K562 (cell line): ENCODE data around the gene LRRC4B. TPM values are rescaled to one million over a fixed set of nuclear protein-coding genes. Genes with fewer than 3 reads are reported as not detected.
A peak's percentile ranks its signal among the peaks of the same experiment; 100 is the strongest.

Source experiments
- BRD4 ChIP-seq: fragments of 200-600 bp; sonication (generic); IDR thresholded peaks from 2 replicates; pipeline ENCODE4 v1.6.1; 2017; ENCODE audit warnings: inconsistent platforms
- C11orf30 ChIP-seq: fragments of 450-650 bp; IDR thresholded peaks from 2 replicates; pipeline ENCODE4 v1.6.1; 2016; ENCODE audit warnings: low read depth, mild to moderate bottlenecking
- CREB3L1 ChIP-seq: fragments of 450-650 bp; IDR thresholded peaks from 2 replicates; pipeline ENCODE4 v1.6.1; 2014; ENCODE audit warnings: low read depth, mild to moderate bottlenecking, moderate library complexity, borderline replicate concordance
- FOSL1 ChIP-seq: fragments of 200-800 bp; sonication (Bioruptor generic); conservative IDR thresholded peaks from 2 replicates; pipeline ENCODE4 v1.6.1; 2016; ENCODE audit warnings: missing genetic modification characterization, missing compliant biosample characterization
- GABPA ChIP-seq: fragments of 200-800 bp; sonication (Bioruptor generic); conservative IDR thresholded peaks from 2 replicates; pipeline ENCODE4 v1.6.1; 2016; ENCODE audit warnings: low read depth, missing genetic modification characterization, missing compliant biosample characterization
- JUN ChIP-seq, 2 experiments: sonication (generic) in 1 of 2; formaldehyde crosslinking in 1 of 2; IDR thresholded peaks; 2 replicates each; pipeline versions ENCODE4 v1.6.1 to v1.8.0; 2012 to 2022; ENCODE audit warnings: borderline replicate concordance in 2 of 2, mild to moderate bottlenecking in 2 of 2, improper control_type of control experiment in 1 of 2, low read depth in 1 of 2, low read length in 1 of 2, missing genetic modification reagents in 1 of 2
- KDM4B ChIP-seq, 2 experiments: fragments of 450-650 bp in 1 of 2; sonication (generic) in 1 of 2; IDR thresholded peaks; 2 replicates each; pipeline ENCODE4 v1.6.1; 2016 to 2017; ENCODE audit warnings: borderline replicate concordance in 2 of 2, antibody characterized with exemption in 1 of 2, low read depth in 1 of 2, mild to moderate bottlenecking in 1 of 2
- NCOA2 ChIP-seq, 2 experiments: fragments of 450-650 bp; IDR thresholded peaks; 2 replicates each; pipeline ENCODE4 v1.6.1; 2018; ENCODE audit warnings: mild to moderate bottlenecking in 2 of 2, moderate library complexity in 1 of 2; ENCODE audit not compliant: partially characterized antibody in 2 of 2
- NFE2 ChIP-seq: IDR thresholded peaks from 2 replicates; pipeline ENCODE4 v1.6.1; 2014; ENCODE audit warnings: antibody characterized with exemption, low read depth
- SIN3A ChIP-seq, 2 experiments: fragments of 150-350 bp in 1 of 2; IDR thresholded peaks; 2 replicates each; pipeline ENCODE4 v1.6.1; 2011 to 2016; ENCODE audit warnings: borderline replicate concordance in 2 of 2, low read depth in 2 of 2, low read length in 2 of 2, mild to moderate bottlenecking in 2 of 2, moderate library complexity in 2 of 2; ENCODE audit not compliant: control insufficient read depth in 1 of 2
- SIN3B ChIP-seq: fragments of 450-650 bp; IDR thresholded peaks from 2 replicates; pipeline ENCODE4 v1.6.1; 2017; ENCODE audit warnings: low read depth, mild to moderate bottlenecking, moderate library complexity
- SUPT5H ChIP-seq: fragments of 450-650 bp; IDR thresholded peaks from 2 replicates; pipeline ENCODE4 v1.6.1; 2016
- TAF1 ChIP-seq: IDR thresholded peaks from 2 replicates; pipeline ENCODE4 v1.6.1; 2011; ENCODE audit warnings: mild to moderate bottlenecking, low read length, moderate library complexity; ENCODE audit not compliant: insufficient read depth, control insufficient read depth, severe bottlenecking; ENCODE audit errors: extremely low read depth
- YY1 ChIP-seq, 3 experiments: IDR thresholded peaks; 2 replicates each; pipeline ENCODE4 v1.6.1; 2011; ENCODE audit warnings: low read length in 2 of 3, mild to moderate bottlenecking in 2 of 3, moderate library complexity in 2 of 3, borderline replicate concordance in 1 of 3, control low read depth in 1 of 3, low read depth in 1 of 3; ENCODE audit not compliant: insufficient read depth in 3 of 3, insufficient replicate concordance in 2 of 3, control insufficient read depth in 1 of 3, insufficient read length in 1 of 3; ENCODE audit errors: extremely low read depth in 1 of 3
- ZEB2 ChIP-seq: fragments of 450-650 bp; IDR thresholded peaks from 2 replicates; pipeline ENCODE4 v1.6.1; 2016
- polyA plus RNA-seq, 8 experiments: library from polyadenylated mRNA; depleted of rRNA in 4 of 8; stranded (reverse) in 5 of 8; unstranded in 3 of 8; fragments of >200 nt; fragmentation: Nextera tagmentation in 2 of 8; fragmentation: Illumina TruSeq in 1 of 8; extraction: Ambion mirVana in 2 of 8; extraction: Trizol in 1 of 8; gene quantifications; 2 replicates each; pipeline versions ENCODE4 v1.2.1 to v1.2.3, GENCODE V29; 2011 to 2014; ENCODE audit warnings: inconsistent platforms in 1 of 8, missing spikeins in 1 of 8
- total RNA-seq, 7 experiments: library from RNA; depleted of rRNA in 6 of 7; stranded (reverse); fragments of >200 nt in 6 of 7; fragmentation: Illumina TruSeq in 2 of 7; extraction: Trizol in 2 of 7; gene quantifications; 2 replicates each; pipeline versions ENCODE4 v1.2.1 to v1.2.3, GENCODE V29; 2011 to 2021; ENCODE audit warnings: low replicate concordance in 1 of 7
- TF ChIP-seq, protein P1 (sequence below): sonication (generic); formaldehyde crosslinking; IDR thresholded peaks from 2 replicates; pipeline ENCODE4 v1.8.0; 2023; ENCODE audit warnings: mild to moderate bottlenecking, missing genetic modification reagents
- TF ChIP-seq, protein P2 (sequence below): fragments of 450-650 bp; IDR thresholded peaks from 2 replicates; pipeline ENCODE4 v1.6.1; 2016; ENCODE audit warnings: borderline replicate concordance

Gene LRRC4B
- total and polyA plus RNA-seq, 9 of the 15 experiments (the other 6 are each of a cell fraction or from before 2014, with no cell fraction given) = 0.18 to 9.6 (median 2.9) TPM; not detected in 2

- TF ChIP-seq SIN3A (IDR thresholded peaks at IDR 0.05; ENCODE audit: borderline replicate concordance in 2 of 2, control insufficient read depth in 1 of 2, low read depth in 2 of 2, low read length in 2 of 2) = peak in 1 of 2 experiments; percentile 82; a peak in 1 of 4 replicates
- peak; percentile 59 for TF ChIP-seq C11orf30
- peak; percentile 35; the same call in 1 of the 2 replicates for TF ChIP-seq SIN3B
- no peak; the same call in 1 of the 2 replicates for TF ChIP-seq FOSL1 (tag)
- peak; percentile 65 for TF ChIP-seq TAF1
- peak; percentile 79 for TF ChIP-seq JUN (IDR thresholded peaks at IDR 0.05; ENCODE audit: borderline replicate concordance, low read depth, low read length)
- peak; percentile 68; the same call in 1 of the 2 replicates for TF ChIP-seq JUN (CRISPR knock-in tag; IDR thresholded peaks at IDR 0.05; ENCODE audit: borderline replicate concordance)
- peak; percentile 60 to 88 (median 87) for TF ChIP-seq YY1 (IDR thresholded peaks at IDR 0.05; ENCODE audit: borderline replicate concordance in 1 of 3, control insufficient read depth in 1 of 3, extremely low read depth in 1 of 3, insufficient read depth in 3 of 3, insufficient read length in 1 of 3, insufficient replicate concordance in 2 of 3, low read depth in 1 of 3, low read length in 2 of 3)
- peak; percentile 45; the same call in 1 of the 2 replicates for TF ChIP-seq NFE2
- TF ChIP-seq KDM4B (IDR thresholded peaks at IDR 0.05; ENCODE audit: borderline replicate concordance in 2 of 2, low read depth in 1 of 2) = peak in 1 of 2 experiments; percentile 85; a peak in 1 of 4 replicates
- TF ChIP-seq SUPT5H = peak; percentile 93
- TF ChIP-seq, protein P1, sequence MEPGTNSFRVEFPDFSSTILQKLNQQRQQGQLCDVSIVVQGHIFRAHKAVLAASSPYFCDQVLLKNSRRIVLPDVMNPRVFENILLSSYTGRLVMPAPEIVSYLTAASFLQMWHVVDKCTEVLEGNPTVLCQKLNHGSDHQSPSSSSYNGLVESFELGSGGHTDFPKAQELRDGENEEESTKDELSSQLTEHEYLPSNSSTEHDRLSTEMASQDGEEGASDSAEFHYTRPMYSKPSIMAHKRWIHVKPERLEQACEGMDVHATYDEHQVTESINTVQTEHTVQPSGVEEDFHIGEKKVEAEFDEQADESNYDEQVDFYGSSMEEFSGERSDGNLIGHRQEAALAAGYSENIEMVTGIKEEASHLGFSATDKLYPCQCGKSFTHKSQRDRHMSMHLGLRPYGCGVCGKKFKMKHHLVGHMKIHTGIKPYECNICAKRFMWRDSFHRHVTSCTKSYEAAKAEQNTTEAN = no peak
- peak; percentile 13; the same call in 1 of the 2 replicates for TF ChIP-seq ZEB2
- peak; percentile 42; the same call in 1 of the 2 replicates for TF ChIP-seq GABPA (tag)
- no peak for TF ChIP-seq NCOA2 (IDR thresholded peaks at IDR 0.05; ENCODE audit: partially characterized antibody in 2 of 2)
- TF ChIP-seq, protein P2, sequence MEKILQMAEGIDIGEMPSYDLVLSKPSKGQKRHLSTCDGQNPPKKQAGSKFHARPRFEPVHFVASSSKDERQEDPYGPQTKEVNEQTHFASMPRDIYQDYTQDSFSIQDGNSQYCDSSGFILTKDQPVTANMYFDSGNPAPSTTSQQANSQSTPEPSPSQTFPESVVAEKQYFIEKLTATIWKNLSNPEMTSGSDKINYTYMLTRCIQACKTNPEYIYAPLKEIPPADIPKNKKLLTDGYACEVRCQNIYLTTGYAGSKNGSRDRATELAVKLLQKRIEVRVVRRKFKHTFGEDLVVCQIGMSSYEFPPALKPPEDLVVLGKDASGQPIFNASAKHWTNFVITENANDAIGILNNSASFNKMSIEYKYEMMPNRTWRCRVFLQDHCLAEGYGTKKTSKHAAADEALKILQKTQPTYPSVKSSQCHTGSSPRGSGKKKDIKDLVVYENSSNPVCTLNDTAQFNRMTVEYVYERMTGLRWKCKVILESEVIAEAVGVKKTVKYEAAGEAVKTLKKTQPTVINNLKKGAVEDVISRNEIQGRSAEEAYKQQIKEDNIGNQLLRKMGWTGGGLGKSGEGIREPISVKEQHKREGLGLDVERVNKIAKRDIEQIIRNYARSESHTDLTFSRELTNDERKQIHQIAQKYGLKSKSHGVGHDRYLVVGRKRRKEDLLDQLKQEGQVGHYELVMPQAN = peak; percentile 65; the same call in 1 of the 2 replicates
- TF ChIP-seq CREB3L1 = peak; percentile 38; the same call in 1 of the 2 replicates
- TF ChIP-seq BRD4 = 0 out of 2 replicates have a peak, but pooled peaks have one; percentile 21
Observed at GRCh38 chr19:50476224-50476906, 91.9 kb downstream of the LRRC4B start, which contains the start of the genes EMC10 and GARIN5A (continued).
